Subcutaneous abdominal adipose tissue (tissue), 5 donors: ENCODE measurements around the gene LRRC74A.
"Not testable (repeated sequence)": the region's sequence is repeated elsewhere in the genome, so short reads cannot be mapped to it uniquely, and the experiment has no call there.

Experiments
- H3K27ac ChIP-seq: one replicate; pipeline ENCODE4 v1.7.0; 2013; ENCODE audit warnings: low read depth, mild to moderate bottlenecking, inconsistent platforms, low read length, moderate library complexity
- H3K27me3 ChIP-seq, 5 donors: one replicate each; pipeline ENCODE4 v1.7.0; 2013; ENCODE audit warnings: low read length in 5 of 5, inconsistent platforms in 1 of 5; ENCODE audit not compliant: control insufficient read depth in 5 of 5, insufficient read depth in 4 of 5
- H3K36me3 ChIP-seq, 5 donors: one replicate each; pipeline ENCODE4 v1.7.0; 2013; ENCODE audit warnings: low read length in 5 of 5; ENCODE audit not compliant: control insufficient read depth in 5 of 5, insufficient read depth in 5 of 5
- H3K4me1 ChIP-seq, 5 donors: one replicate each; pipeline ENCODE4 v1.7.0; 2013; ENCODE audit warnings: low read length in 5 of 5, mild to moderate bottlenecking in 3 of 5, moderate library complexity in 1 of 5; ENCODE audit not compliant: control insufficient read depth in 5 of 5, insufficient read depth in 5 of 5
- H3K4me3 ChIP-seq, 5 donors: one replicate each; pipeline ENCODE4 v1.7.0; 2013; ENCODE audit warnings: low read length in 5 of 5, low read depth in 1 of 5
- H3K9ac ChIP-seq, 5 donors: one replicate each; pipeline ENCODE4 v1.7.0; 2013; ENCODE audit warnings: low read length in 5 of 5, mild to moderate bottlenecking in 4 of 5, moderate library complexity in 3 of 5
- H3K9me3 ChIP-seq, 5 donors: one replicate each; pipeline ENCODE4 v1.7.0; 2013; ENCODE audit warnings: low read length in 5 of 5; ENCODE audit not compliant: control insufficient read depth in 5 of 5
- donor health status: healthy.
- donor health status: healthy.
- donor health status: healthy.
- donor health status: healthy.
- donor health status: healthy.

LRRC74A gene

GRCh38 chr14:76902591-76902990 lies 76.4 kb downstream of the LRRC74A start:
- H3K4me1 ChIP-seq = peaks cover 8 to 26% (median 24%) of the 10 kb centered on the region in 5 donors
- no peak overlapping the region for H3K27ac ChIP-seq
- no peaks in the 10 kb centered on the region for H3K27me3 ChIP-seq
- no peak overlapping the region for H3K9ac ChIP-seq
- H3K4me3 ChIP-seq = no peak overlapping the region
- no peaks in the 10 kb centered on the region for H3K36me3 ChIP-seq
- H3K9me3 ChIP-seq = peaks cover 0 to 5% (median 3%) of the 10 kb centered on the region in 5 donors

- Histone ChIP-seq H3K4me3 (peak overlapping the region in 1 of 5 donors; percentile 44), H3K9me3 (peaks cover 0 to 5% (median 3%) of the 10 kb centered on the region in 5 donors), H3K4me1 (peaks cover 8 to 26% (median 22%) of the 10 kb centered on the region in 5 donors), H3K36me3 (no peaks in the 10 kb centered on the region), H3K27me3 (no peaks in the 10 kb centered on the region), H3K9ac (no peak overlapping the region), H3K27ac (peak overlapping the region; percentile 38)
These were observed 78.0 kb downstream of the LRRC74A start for GRCh38 chr14:76904100-76904739.

- Histone ChIP-seq H3K27ac (peak overlapping the region; percentile 38), H3K36me3 (no peaks in the 10 kb centered on the region), H3K4me1 (peaks cover 8 to 26% (median 22%) of the 10 kb centered on the region in 5 donors), H3K27me3 (no peaks in the 10 kb centered on the region), H3K9ac (no peak overlapping the region), H3K9me3 (peaks cover 0 to 5% (median 3%) of the 10 kb centered on the region in 5 donors), H3K4me3 (peak overlapping the region in 1 of 5 donors; percentile 44)
These were observed 78.7 kb downstream of the LRRC74A start for GRCh38 chr14:76904740-76905569.

DNA sequence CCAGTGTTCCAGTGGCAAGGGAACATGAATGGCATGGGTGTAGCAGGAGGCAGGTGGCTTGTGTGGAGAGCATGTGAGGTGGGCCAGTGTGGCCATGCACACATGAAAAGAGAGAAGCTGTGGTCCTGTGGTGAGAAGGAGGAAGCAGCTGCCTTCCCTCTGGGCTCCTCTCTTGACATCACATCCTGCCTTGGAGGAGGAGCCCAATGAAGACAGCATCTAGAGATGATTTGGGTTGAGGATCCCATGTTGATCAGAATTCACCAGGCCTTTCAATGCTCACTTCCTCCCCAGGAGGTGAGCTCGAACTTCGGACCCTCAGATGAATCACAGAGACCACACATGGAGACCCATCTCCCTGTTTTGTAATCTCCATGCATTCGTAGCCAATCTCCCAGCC lies 82.6 kb downstream of the LRRC74A start:
- Histone ChIP-seq H3K27ac (no peak overlapping the region), H3K4me1 (peaks cover 8 to 29% (median 23%) of the 10 kb centered on the region in 5 donors), H3K9me3 (no peaks in the 10 kb centered on the region)

GRCh38 chr14:76909266-76909665 lies 83.1 kb downstream of the LRRC74A start:
- Histone ChIP-seq H3K4me3 (no peak overlapping the region), H3K36me3 (no peaks in the 10 kb centered on the region), H3K9ac (no peak overlapping the region), H3K4me1 (peaks cover 8 to 29% (median 23%) of the 10 kb centered on the region in 5 donors), H3K9me3 (no peaks in the 10 kb centered on the region), H3K27ac (no peak overlapping the region), H3K27me3 (no peaks in the 10 kb centered on the region)

More for the DNA sequence above, 82.6 kb downstream of the LRRC74A start:
- no peaks in the 10 kb centered on the region for H3K36me3 ChIP-seq
- H3K9ac ChIP-seq = no peak overlapping the region
- no peak overlapping the region for H3K4me3 ChIP-seq
- H3K27me3 ChIP-seq = no peaks in the 10 kb centered on the region

DNA sequence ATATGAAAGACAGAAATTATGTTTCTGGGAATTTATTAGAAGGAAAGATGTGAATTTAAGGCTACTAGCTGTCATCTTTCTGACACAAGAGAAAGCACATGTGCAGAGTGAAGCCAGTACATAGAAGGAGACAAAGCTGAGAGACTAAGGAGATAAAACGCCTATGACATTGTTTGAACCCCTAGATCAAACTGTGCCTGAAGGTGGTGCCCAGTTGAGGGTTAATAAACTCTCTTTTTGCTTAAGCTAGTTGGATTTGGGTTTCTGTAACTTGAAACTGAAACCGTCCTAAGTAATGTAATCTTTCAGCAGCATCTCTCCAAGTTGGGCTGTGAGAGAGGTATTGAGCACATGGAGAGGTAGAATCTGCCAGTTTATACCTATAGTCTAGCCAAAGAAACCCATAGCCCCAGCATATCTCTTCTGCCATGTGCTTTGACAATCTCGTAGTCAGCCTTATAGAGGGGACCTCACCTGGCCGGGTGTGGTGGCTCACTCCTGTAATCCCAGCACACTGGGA lies 84.2 kb downstream of the LRRC74A start:
- Histone ChIP-seq H3K4me3 (no peak overlapping the region), H3K27ac (no peak overlapping the region), H3K4me1 (peaks cover 0 to 17% (median 12%) of the 10 kb centered on the region in 5 donors), H3K27me3 (no peaks in the 10 kb centered on the region), H3K36me3 (no peaks in the 10 kb centered on the region), H3K9me3 (no peaks in the 10 kb centered on the region), H3K9ac (no peak overlapping the region)

- no peak overlapping the region for H3K4me3 ChIP-seq
- H3K36me3 ChIP-seq = no peaks in the 10 kb centered on the region
- no peak overlapping the region for H3K9ac ChIP-seq
- no peaks in the 10 kb centered on the region for H3K27me3 ChIP-seq
- H3K9me3 ChIP-seq = no peaks in the 10 kb centered on the region
- H3K27ac ChIP-seq = no peak overlapping the region
- H3K4me1 ChIP-seq = peaks cover 0 to 17% (median 12%) of the 10 kb centered on the region in 5 donors
These were observed 85.3 kb downstream of the LRRC74A start for GRCh38 chr14:76911473-76911872.

GRCh38 chr14:76914533-76915081 lies 88.4 kb downstream of the LRRC74A start:
- H3K27me3 ChIP-seq, H3K36me3 ChIP-seq, H3K9ac ChIP-seq, H3K27ac ChIP-seq, H3K9me3 ChIP-seq, H3K4me3 ChIP-seq: not testable (repeated sequence)
- peaks cover 23 to 45% (median 38%) of the 10 kb centered on the region in 5 donors for H3K4me1 ChIP-seq

DNA sequence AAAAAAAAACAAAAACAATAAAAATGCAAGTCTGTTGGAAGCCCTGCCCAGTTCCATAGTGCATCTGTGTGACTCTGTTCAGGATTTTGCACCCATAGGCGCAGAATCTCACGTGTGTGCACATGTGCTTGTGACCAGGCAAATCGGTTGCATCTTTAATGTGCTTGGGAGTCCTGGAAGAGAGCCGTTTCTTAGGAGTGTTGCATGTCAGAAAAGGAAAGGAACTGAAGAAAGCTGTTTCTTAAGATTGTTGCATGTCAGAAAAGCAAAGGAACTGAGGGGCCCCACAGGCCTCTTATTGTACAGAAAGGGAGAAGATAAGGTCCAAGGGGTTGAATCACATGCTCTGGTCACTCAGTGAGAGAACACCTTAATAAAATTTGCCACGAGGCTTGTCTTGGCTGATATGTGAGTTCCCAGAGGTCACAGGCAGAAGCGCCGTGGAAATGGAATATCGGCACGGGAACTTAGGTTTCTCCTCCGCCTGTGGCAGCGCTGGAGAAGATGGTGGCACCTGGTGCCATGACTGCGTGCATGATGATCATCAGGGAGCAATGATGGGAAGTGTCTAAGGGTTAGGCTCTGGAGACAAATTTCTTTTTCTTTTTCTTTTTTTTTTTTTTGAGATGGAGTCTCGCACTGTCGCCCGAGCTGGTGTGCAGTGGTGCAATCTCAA lies 90.0 kb downstream of the LRRC74A start:
- Histone ChIP-seq H3K9me3 (no peaks in the 10 kb centered on the region), H3K27me3 (no peaks in the 10 kb centered on the region), H3K36me3 (no peaks in the 10 kb centered on the region), H3K9ac (no peak overlapping the region), H3K27ac (no peak overlapping the region), H3K4me1 (peaks cover 27 to 59% (median 53%) of the 10 kb centered on the region in 5 donors), H3K4me3 (no peak overlapping the region)
